ENCODE data around the gene SLIT3. TPM values are rescaled to one million over a fixed set of nuclear protein-coding genes. Genes with fewer than 3 reads are reported as not detected.

The SLIT3 gene
- total RNA-seq, 1 donor from 2014 or later: 70.0 TPM

- TF ChIP-seq CTCF (IDR thresholded peaks at IDR 0.05): no peak
- Histone ChIP-seq H3K4me1 (peaks cover 4% of the 10 kb centered on the region), H3K27ac (no peak overlapping the region), H3K27me3 (no peaks in the 10 kb centered on the region), H3K36me3 (no peaks in the 10 kb centered on the region), H3K4me3 (no peak overlapping the region), H3K9me3 (no peaks in the 10 kb centered on the region)
- intact Hi-C loops (cut with DNase I): no loop called here
- ATAC-seq: no peak
- no peak for DNase-seq
These were observed 508.3 kb downstream of the SLIT3 start for GRCh38 chr5:168792678-168793077.

- no peak overlapping the region for H3K27ac ChIP-seq
- peaks cover 4% of the 10 kb centered on the region for H3K4me1 ChIP-seq
- DNase-seq (no peak), ATAC-seq (peak; percentile 37)
- no peak for TF ChIP-seq CTCF (IDR thresholded peaks at IDR 0.05)
- no peaks in the 10 kb centered on the region for H3K27me3 ChIP-seq
- H3K9me3 ChIP-seq: no peaks in the 10 kb centered on the region
- no peaks in the 10 kb centered on the region for H3K36me3 ChIP-seq
- no peak overlapping the region for H3K4me3 ChIP-seq
- intact Hi-C loops (cut with DNase I): no loop called here
These were observed 510.2 kb downstream of the SLIT3 start for GRCh38 chr5:168790671-168791250.

- H3K27ac ChIP-seq: no peak overlapping the region
- peaks cover 4% of the 10 kb centered on the region for H3K4me1 ChIP-seq
- H3K27me3 ChIP-seq: no peaks in the 10 kb centered on the region
- no peak for TF ChIP-seq CTCF (IDR thresholded peaks at IDR 0.05)
- H3K4me3 ChIP-seq: no peak overlapping the region
- no peaks in the 10 kb centered on the region for H3K9me3 ChIP-seq
- DNase-seq: no peak
- no peaks in the 10 kb centered on the region for H3K36me3 ChIP-seq
- no peak for ATAC-seq
- intact Hi-C loops (cut with DNase I): no loop called here
These were observed 510.8 kb downstream of the SLIT3 start for GRCh38 chr5:168790002-168790635.

GRCh38 chr5:168788786-168789185 lies 512.2 kb downstream of the SLIT3 start:
- no peaks in the 10 kb centered on the region for H3K27me3 ChIP-seq
- no peaks in the 10 kb centered on the region for H3K36me3 ChIP-seq
- H3K27ac ChIP-seq: no peak overlapping the region
- H3K9me3 ChIP-seq: no peaks in the 10 kb centered on the region
- intact Hi-C loops (cut with DNase I): no loop called here
- H3K4me1 ChIP-seq: peaks cover 4% of the 10 kb centered on the region
- no peak for ATAC-seq
- no peak for TF ChIP-seq CTCF (IDR thresholded peaks at IDR 0.05)
- H3K4me3 ChIP-seq: no peak overlapping the region
- DNase-seq: no peak

- no peak for DNase-seq
- Histone ChIP-seq H3K4me1 (peaks cover 2% of the 10 kb centered on the region), H3K27me3 (no peaks in the 10 kb centered on the region), H3K36me3 (no peaks in the 10 kb centered on the region), H3K27ac (no peak overlapping the region), H3K9me3 (no peaks in the 10 kb centered on the region), H3K4me3 (no peak overlapping the region)
- ATAC-seq: no peak
- no peak for TF ChIP-seq CTCF (IDR thresholded peaks at IDR 0.05)
- intact Hi-C loops (cut with DNase I): no loop called here
These were observed 512.8 kb downstream of the SLIT3 start for GRCh38 chr5:168788107-168788506.

Measured in upper lobe of right lung (tissue), 1 donor.